Esophagus muscularis mucosa (tissue), 4 donors: ENCODE measurements around the gene SPOCK1. TPM values are rescaled to one million over a fixed set of nuclear protein-coding genes. Genes with fewer than 3 reads are reported as not detected.

Experiments
- DNase-seq: peaks from one replicate; pipeline ENCODE4 v3.0.0-alpha.2; 2017; ENCODE audit errors: extremely low spot score
- H3K27ac ChIP-seq, 4 donors: fragments of 200-600 bp; sonication (generic); replicated peaks in 1 of 4; 1 replicate in 3 of 4; 2 replicates in 1 of 4; pipeline ENCODE4 v1.5.1; 2016 to 2019; ENCODE audit warnings: mild to moderate bottlenecking in 1 of 4
- H3K27me3 ChIP-seq, 4 donors: fragments of 200-600 bp; sonication (generic); one replicate each; pipeline versions ENCODE4 v1.5.1 to v1.6.0; 2016 to 2019
- H3K36me3 ChIP-seq, 4 donors: fragments of 200-600 bp; sonication (generic); one replicate each; pipeline ENCODE4 v1.5.1; 2016 to 2019
- H3K4me1 ChIP-seq, 4 donors: fragments of 200-600 bp; sonication (generic); one replicate each; pipeline ENCODE4 v1.5.1; 2016 to 2019
- H3K4me3 ChIP-seq, 4 donors: fragments of 200-600 bp; sonication (generic); 1 replicate in 2 of 4; 2 replicates in 2 of 4; pipeline ENCODE4 v1.5.1; 2016 to 2019; ENCODE audit warnings: mild to moderate bottlenecking in 4 of 4, moderate library complexity in 1 of 4
- H3K9me3 ChIP-seq, 4 donors: fragments of 200-600 bp; sonication (generic); 1 replicate in 3 of 4; 2 replicates in 1 of 4; pipeline ENCODE4 v1.5.1; 2016 to 2019
- CTCF ChIP-seq, 3 experiments: fragments of 200-600 bp in 2 of 3; fragments of 450-650 bp in 1 of 3; sonication (generic) in 2 of 3; IDR thresholded peaks; one replicate each; pipeline ENCODE4 v1.5.1; 2017 to 2019; ENCODE audit warnings: antibody characterized with exemption in 3 of 3, mild to moderate bottlenecking in 2 of 3, moderate library complexity in 1 of 3
- EP300 ChIP-seq: sonication (generic); formaldehyde crosslinking; IDR thresholded peaks from one replicate; pipeline ENCODE4 v1.6.1; 2017; ENCODE audit warnings: antibody characterized with exemption
- POLR2A ChIP-seq: fragments of 450-650 bp; IDR thresholded peaks from one replicate; pipeline ENCODE4 v1.6.1; 2017; ENCODE audit warnings: antibody characterized with exemption, moderate library complexity, mild to moderate bottlenecking, low read depth
- POLR2AphosphoS5 ChIP-seq, 2 donors: sonication (generic); formaldehyde crosslinking; IDR thresholded peaks; one replicate each; pipeline ENCODE4 v1.6.1; 2017; ENCODE audit warnings: antibody characterized with exemption in 2 of 2
- WGBS: methylation state at CpG from one replicate; pipeline ENCODE4 v1.1.5; 2018; 5-methylcytosine and 5-hydroxymethylcytosine counted together
- intact Hi-C: fragments of 100-400 bp; cut with DNase I; formaldehyde crosslinking; loops from one replicate; pipeline ENCODE4 v1.15.1; 2023
- total RNA-seq, 4 donors: library from RNA; depleted of rRNA; stranded (reverse); fragments of >200 nt; gene quantifications; one replicate each; pipeline versions ENCODE4 v1.1.0 to v1.2.1, GENCODE V29; 2016

Gene SPOCK1
- total RNA-seq, 4 donors from 2014 or later, result 39.0 to 52.4 (median 45.6) TPM

DNA sequence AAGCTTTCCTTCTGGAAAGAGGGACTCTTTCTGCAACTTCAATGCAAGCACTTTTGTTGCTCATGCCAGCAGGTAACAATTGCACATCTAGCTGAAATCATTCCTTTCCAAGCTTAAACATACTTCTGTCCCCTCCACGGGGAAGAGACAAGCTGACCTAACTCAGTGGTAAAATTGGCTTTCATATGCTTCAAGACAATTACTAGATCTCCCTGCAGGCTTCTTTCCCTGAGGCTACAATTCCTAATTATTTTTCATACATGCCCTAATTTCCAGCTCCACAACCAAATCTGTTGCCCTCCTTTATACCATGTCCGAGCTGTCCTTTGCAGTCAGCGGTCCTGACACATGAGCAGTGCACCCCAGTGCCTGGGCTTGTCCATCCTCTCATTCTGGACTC is 324.9 kb downstream of the SPOCK1 start:
- no peaks in the 10 kb centered on the region for H3K36me3 ChIP-seq
- TF ChIP-seq EP300 (no peak), CTCF (IDR thresholded peaks at IDR 0.05) (no peak), POLR2AphosphoS5 (IDR thresholded peaks at IDR 0.05) (no peak), POLR2A (no peak)
- no peak overlapping the region for H3K4me3 ChIP-seq
- no peaks in the 10 kb centered on the region for H3K4me1 ChIP-seq
- intact Hi-C loops, result no loop called here
- H3K27me3 ChIP-seq, result no peaks in the 10 kb centered on the region
- 85% methylated on average over 3 of the region's 3 CpGs for WGBS
- DNase-seq, result no peak
- H3K9me3 ChIP-seq, result no peaks in the 10 kb centered on the region
- H3K27ac ChIP-seq, result no peak overlapping the region

GRCh38 chr5:137172258-137172657 is 326.9 kb downstream of the SPOCK1 start:
- DNase-seq, result no peak
- intact Hi-C loops, result no loop called here
- Histone ChIP-seq H3K27me3 (no peaks in the 10 kb centered on the region), H3K36me3 (no peaks in the 10 kb centered on the region), H3K27ac (no peak overlapping the region), H3K4me3 (no peak overlapping the region), H3K9me3 (no peaks in the 10 kb centered on the region), H3K4me1 (no peaks in the 10 kb centered on the region)
- no peak for TF ChIP-seq POLR2AphosphoS5 (IDR thresholded peaks at IDR 0.05)
- no peak for TF ChIP-seq POLR2A
- no peak for TF ChIP-seq CTCF (IDR thresholded peaks at IDR 0.05)
- TF ChIP-seq EP300, result no peak
- WGBS, result 62% methylated on average over 2 of the region's 2 CpGs

DNA sequence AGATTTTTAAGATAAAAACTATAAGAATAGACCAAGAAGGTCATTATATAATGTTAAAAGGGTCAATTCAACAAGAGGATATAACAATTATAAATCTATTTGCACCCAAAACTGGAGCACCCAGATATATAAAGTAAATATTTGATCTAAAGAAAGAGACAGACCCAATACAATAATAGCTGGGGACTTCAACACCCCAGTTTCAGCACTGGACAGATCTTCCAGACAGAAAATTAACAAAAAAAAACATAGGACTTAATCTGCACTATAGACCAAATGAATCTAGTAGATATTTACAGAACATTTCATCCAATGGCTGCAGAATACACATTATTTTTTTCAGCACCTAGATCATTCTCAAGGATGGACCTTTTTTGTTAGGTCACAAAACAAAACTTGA is 331.9 kb downstream of the SPOCK1 start:
- Histone ChIP-seq H3K4me3 (no peak overlapping the region), H3K27ac (no peak overlapping the region), H3K4me1 (no peaks in the 10 kb centered on the region), H3K36me3 (no peaks in the 10 kb centered on the region), H3K27me3 (no peaks in the 10 kb centered on the region), H3K9me3 (no peaks in the 10 kb centered on the region)
- no peak for DNase-seq
- intact Hi-C loops, result no loop called here
- TF ChIP-seq POLR2A (no peak), EP300 (no peak), CTCF (IDR thresholded peaks at IDR 0.05) (no peak), POLR2AphosphoS5 (IDR thresholded peaks at IDR 0.05) (no peak)

- Histone ChIP-seq H3K27ac (no peak overlapping the region), H3K36me3 (no peaks in the 10 kb centered on the region), H3K4me1 (peaks cover 0 to 5% (median 0%) of the 10 kb centered on the region in 4 donors), H3K9me3 (no peaks in the 10 kb centered on the region), H3K27me3 (no peaks in the 10 kb centered on the region), H3K4me3 (no peak overlapping the region)
- DNase-seq, result no peak
- TF ChIP-seq CTCF (IDR thresholded peaks at IDR 0.05), result no peak
- TF ChIP-seq POLR2AphosphoS5 (IDR thresholded peaks at IDR 0.05), result no peak
- no peak for TF ChIP-seq POLR2A
- no peak for TF ChIP-seq EP300
- intact Hi-C loops, result no loop called here
- WGBS, result 100% methylated on average over 1 of the region's 1 CpG
These were observed 334.2 kb downstream of the SPOCK1 start for GRCh38 chr5:137164961-137165360.

DNA sequence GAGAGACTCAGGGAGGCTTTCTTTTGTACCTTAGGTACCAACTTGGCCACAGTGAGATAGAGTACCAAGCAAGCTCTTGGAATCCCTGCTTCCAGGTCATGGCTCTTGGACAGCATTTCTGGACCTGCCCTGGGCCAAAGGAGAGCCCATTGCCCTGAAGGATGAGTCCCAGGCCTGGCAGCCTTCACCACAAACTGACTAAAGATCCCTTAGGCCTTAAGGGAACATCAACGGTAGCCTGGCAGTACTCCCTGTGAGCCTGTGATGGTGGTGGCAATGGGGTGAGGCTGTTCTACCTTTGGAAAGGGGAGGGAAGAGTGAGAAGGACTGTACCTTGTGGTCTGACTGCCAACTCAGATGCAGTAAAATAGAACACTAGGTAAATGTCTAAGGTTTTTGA is 334.6 kb downstream of the SPOCK1 start:
- H3K9me3 ChIP-seq, result no peaks in the 10 kb centered on the region
- peaks cover 0 to 5% (median 0%) of the 10 kb centered on the region in 4 donors for H3K4me1 ChIP-seq
- H3K36me3 ChIP-seq, result no peaks in the 10 kb centered on the region
- no peak overlapping the region for H3K4me3 ChIP-seq
- H3K27me3 ChIP-seq, result no peaks in the 10 kb centered on the region
- TF ChIP-seq CTCF (IDR thresholded peaks at IDR 0.05) (no peak), POLR2AphosphoS5 (IDR thresholded peaks at IDR 0.05) (no peak), POLR2A (no peak), EP300 (no peak)
- DNase-seq, result no peak
- H3K27ac ChIP-seq, result no peak overlapping the region
- 100% methylated on average over 1 of the region's 1 CpG for WGBS
- intact Hi-C loops, result no loop called here
